Kidney glomerular epithelial cell (primary cell): ENCODE measurements around the gene ARX.

Source experiments
- DNase-seq: peaks from one replicate; lab custom pipeline; 2025; lab: John Stamatoyannopoulos, UW

Gene ARX

GRCh38 chrX:25001808-25002660, 13.7 kb downstream of the ARX start:
- DNase-seq = no peak

GRCh38 chrX:24999511-24999910, 16.3 kb downstream of the ARX start:
- DNase-seq = no peak

GRCh38 chrX:24996096-24996709, 19.6 kb downstream of the ARX start:
- no peak for DNase-seq

- DNase-seq = no peak
Measured at GRCh38 chrX:24993879-24994278, 21.9 kb downstream of the ARX start.

- no peak for DNase-seq
Measured at GRCh38 chrX:24990535-24990934, 25.2 kb downstream of the ARX start.

GRCh38 chrX:24988314-24988713, 27.5 kb downstream of the ARX start:
- no peak for DNase-seq

- no peak for DNase-seq
Measured at GRCh38 chrX:24987731-24988130, 28.0 kb downstream of the ARX start.

GRCh38 chrX:24985120-24985519, 30.6 kb downstream of the ARX start:
- no peak for DNase-seq

GRCh38 chrX:24983931-24984330, 31.8 kb downstream of the ARX start:
- no peak for DNase-seq

- DNase-seq = no peak
Measured at GRCh38 chrX:24982306-24982965, 33.3 kb downstream of the ARX start.

- no peak for DNase-seq
Measured at GRCh38 chrX:24981030-24981429, 34.7 kb downstream of the ARX start.

GRCh38 chrX:24979081-24979480, 36.7 kb downstream of the ARX start:
- peak; percentile 26 for DNase-seq

GRCh38 chrX:24969812-24970211, 46.0 kb downstream of the ARX start:
- no peak for DNase-seq

- DNase-seq = no peak
Measured at GRCh38 chrX:24965372-24965771, 50.4 kb downstream of the ARX start.

GRCh38 chrX:24963823-24964222, 51.9 kb downstream of the ARX start:
- DNase-seq = no peak

- no peak for DNase-seq
Measured at GRCh38 chrX:24961809-24962208, 54.0 kb downstream of the ARX start.

- no peak for DNase-seq
Measured at GRCh38 chrX:24956828-24957227, 58.9 kb downstream of the ARX start.

GRCh38 chrX:24955372-24955930, 60.3 kb downstream of the ARX start:
- no peak for DNase-seq

- no peak for DNase-seq
Measured at GRCh38 chrX:24954732-24955131, 61.0 kb downstream of the ARX start.
